Psoas muscle (tissue), 8 donors: ENCODE results near the gene EMC6. TPM values are rescaled to one million over a fixed set of nuclear protein-coding genes. Genes with fewer than 3 reads are reported as not detected.

Source experiments
- ATAC-seq, 4 donors: fragments of 200-7000 bp; cut with Tn5 transposase; one replicate each; pipeline ENCODE4 v1.9.1; 2020; ENCODE audit warnings: moderate library complexity in 3 of 4, mild to moderate bottlenecking in 2 of 4
- DNase-seq, 2 donors: peaks; one replicate each; pipeline ENCODE4 v3.0.0-alpha.2; 2020
- H3K27ac ChIP-seq: fragments of 200-600 bp; one replicate; pipeline ENCODE4 v1.8.0; 2022
- H3K27me3 ChIP-seq, 3 donors: fragments of 200-600 bp in 1 of 3; one replicate each; pipeline versions ENCODE4 v1.6.1 to v1.8.0; 2013 to 2022; ENCODE audit warnings: low read length in 2 of 3, mild to moderate bottlenecking in 2 of 3, moderate library complexity in 1 of 3; ENCODE audit not compliant: insufficient read depth in 3 of 3
- H3K36me3 ChIP-seq, 2 donors: fragments of 200-600 bp in 1 of 2; one replicate each; pipeline versions ENCODE4 v1.6.1 to v1.8.0; 2013 to 2022; ENCODE audit warnings: low read depth in 1 of 2, mild to moderate bottlenecking in 1 of 2, moderate library complexity in 1 of 2; ENCODE audit not compliant: insufficient read depth in 1 of 2
- H3K4me1 ChIP-seq: fragments of 200-600 bp; one replicate; pipeline ENCODE4 v1.8.0; 2022
- H3K4me3 ChIP-seq: fragments of 200-600 bp; one replicate; pipeline ENCODE4 v1.8.0; 2022; ENCODE audit warnings: mild to moderate bottlenecking
- H3K9me3 ChIP-seq: fragments of 200-600 bp; one replicate; pipeline ENCODE4 v1.8.0; 2022
- CTCF ChIP-seq: fragments of 200-600 bp; IDR thresholded peaks from one replicate; pipeline ENCODE4 v1.8.0; 2022; ENCODE audit warnings: antibody characterized with exemption
- WGBS, 3 donors: extraction: QIAGEN DNeasy Blood & Tissue Kit; methylation state at CpG; one replicate each; pipeline versions ENCODE4 v1.1.6 to v1.1.7; 2013; 5-methylcytosine and 5-hydroxymethylcytosine counted together
- intact Hi-C, 2 donors: fragments of 100-400 bp; cut with DNase I; formaldehyde crosslinking; loops; one replicate each; pipeline versions ENCODE4 v1.11.0 to v1.14.2; 2022
- polyA plus RNA-seq, 3 donors: library from polyadenylated mRNA; stranded (reverse); fragments of 200-250 nt; gene quantifications; one replicate each; pipeline ENCODE4 v1.2.3, GENCODE V29; 2013
- total RNA-seq, 4 donors: library from RNA; stranded (reverse); fragmentation: NEBNext Ultra II Directional in 2 of 4; extraction: Animal tissue kit (Norgen Biotek cat#: 25700) in 2 of 4; gene quantifications; one replicate each; pipeline versions ENCODE4 v1.2.1 to v1.2.4, GENCODE V29; 2021 to 2023
- donor health status: healthy with polysubstance abuse.
- donor health status: DM: no; HTN: no; CAD: no; lungs with moderate emphysema.
- donor health status: Bipolar disorder and iron deficiency.
- donor health status: healthy.
- donor health status: DM: yes; HTN: yes; CAD: no.
- donor health status: DM: no; HTN: no; CAD: no.
- donor health status: DM: no; HTN: no; CAD: no.
- donor health status: DM: yes; HTN: yes; CAD: no.

Gene EMC6
- total and polyA plus RNA-seq, 7 donors, result 91.6 to 270 (median 135) TPM

GRCh38 chr17:3683054-3683511, 14.5 kb downstream of the EMC6 start:
- ATAC-seq, result peak; percentile 82 to 93 (median 88)
- 40 to 44% (median 42%) methylated on average over 10 of the region's 10 CpGs for WGBS, 3 donors
- no peak for DNase-seq
- no peaks in the 10 kb centered on the region for H3K4me1 ChIP-seq
- TF ChIP-seq CTCF, result peak; percentile 87
- no peak overlapping the region for H3K27ac ChIP-seq
- peaks cover 0 to 14% of the 10 kb centered on the region in 2 donors for H3K36me3 ChIP-seq
- no peak overlapping the region for H3K4me3 ChIP-seq
- H3K27me3 ChIP-seq, result no peaks in the 10 kb centered on the region
- intact Hi-C loops, result loop anchor here (5.0 kb wide), 3 partner anchors 39 to 134 kb away; partner anchors contain the start of gene HASPIN (in 1 of the 2)
- H3K9me3 ChIP-seq, result no peaks in the 10 kb centered on the region

- Histone ChIP-seq H3K4me1 (no peaks in the 10 kb centered on the region), H3K27me3 (no peaks in the 10 kb centered on the region), H3K27ac (no peak overlapping the region), H3K4me3 (no peak overlapping the region), H3K9me3 (no peaks in the 10 kb centered on the region), H3K36me3 (peaks cover 0 to 23% of the 10 kb centered on the region in 2 donors)
- intact Hi-C loops, result no loop called here
- WGBS, 3 donors, result 54 to 61% (median 59%) methylated on average over 10 to 13 of the region's 13 CpGs
- TF ChIP-seq CTCF, result no peak
- ATAC-seq (no peak), DNase-seq (no peak)
Observed at GRCh38 chr17:3685174-3685573, 16.6 kb downstream of the EMC6 start.

GRCh38 chr17:3688027-3688553, 19.5 kb downstream of the EMC6 start:
- no peak for TF ChIP-seq CTCF
- no peaks in the 10 kb centered on the region for H3K27me3 ChIP-seq

GRCh38 chr17:3688852-3689261, 20.2 kb downstream of the EMC6 start:
- no peak for TF ChIP-seq CTCF
- intact Hi-C loops, result no loop called here
- Histone ChIP-seq H3K36me3 (peaks cover 2 to 37% of the 10 kb centered on the region in 2 donors), H3K9me3 (no peaks in the 10 kb centered on the region), H3K27me3 (no peaks in the 10 kb centered on the region), H3K27ac (no peak overlapping the region), H3K4me3 (no peak overlapping the region), H3K4me1 (peaks cover 3% of the 10 kb centered on the region)
- 72 to 74% (median 74%) methylated on average over 8 to 14 of the region's 14 CpGs for WGBS, 3 donors
- DNase-seq (no peak), ATAC-seq (no peak)

More at GRCh38 chr17:3688027-3688553, 19.5 kb downstream of the EMC6 start:
- intact Hi-C loops, result no loop called here
- no peak overlapping the region for H3K4me3 ChIP-seq
- H3K27ac ChIP-seq, result no peak overlapping the region
- no peaks in the 10 kb centered on the region for H3K4me1 ChIP-seq
- peaks cover 2 to 37% of the 10 kb centered on the region in 2 donors for H3K36me3 ChIP-seq
- H3K9me3 ChIP-seq, result no peaks in the 10 kb centered on the region
- no peak for DNase-seq
- no peak for ATAC-seq
- 48 to 58% (median 57%) methylated on average over 19 of the region's 19 CpGs for WGBS, 3 donors
